LNCaP clone FGC (cell line): Measurements from ENCODE around the gene VEGFB.

Experiments
- DNase-seq: peaks from one replicate; pipeline ENCODE4 v3.0.0-alpha.2; 2011; ENCODE audit warnings: low read depth
- H3K4me3 ChIP-seq: 2 replicates; pipeline ENCODE4 v1.5.1; 2011; ENCODE audit warnings: mild to moderate bottlenecking, low read depth, low read length, control low read depth
- TF ChIP-seq, protein P1 (sequence below): IDR thresholded peaks from 2 replicates; pipeline ENCODE4 v1.5.1; 2012; ENCODE audit warnings: mild to moderate bottlenecking; ENCODE audit not compliant: control insufficient read depth, insufficient read depth; ENCODE audit errors: extremely low read depth

VEGFB gene

GRCh38 chr11:64238999-64239398, 4.6 kb downstream of the VEGFB start:
- TF ChIP-seq, protein P1, sequence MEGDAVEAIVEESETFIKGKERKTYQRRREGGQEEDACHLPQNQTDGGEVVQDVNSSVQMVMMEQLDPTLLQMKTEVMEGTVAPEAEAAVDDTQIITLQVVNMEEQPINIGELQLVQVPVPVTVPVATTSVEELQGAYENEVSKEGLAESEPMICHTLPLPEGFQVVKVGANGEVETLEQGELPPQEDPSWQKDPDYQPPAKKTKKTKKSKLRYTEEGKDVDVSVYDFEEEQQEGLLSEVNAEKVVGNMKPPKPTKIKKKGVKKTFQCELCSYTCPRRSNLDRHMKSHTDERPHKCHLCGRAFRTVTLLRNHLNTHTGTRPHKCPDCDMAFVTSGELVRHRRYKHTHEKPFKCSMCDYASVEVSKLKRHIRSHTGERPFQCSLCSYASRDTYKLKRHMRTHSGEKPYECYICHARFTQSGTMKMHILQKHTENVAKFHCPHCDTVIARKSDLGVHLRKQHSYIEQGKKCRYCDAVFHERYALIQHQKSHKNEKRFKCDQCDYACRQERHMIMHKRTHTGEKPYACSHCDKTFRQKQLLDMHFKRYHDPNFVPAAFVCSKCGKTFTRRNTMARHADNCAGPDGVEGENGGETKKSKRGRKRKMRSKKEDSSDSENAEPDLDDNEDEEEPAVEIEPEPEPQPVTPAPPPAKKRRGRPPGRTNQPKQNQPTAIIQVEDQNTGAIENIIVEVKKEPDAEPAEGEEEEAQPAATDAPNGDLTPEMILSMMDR, result no peak
- DNase-seq, result no peak
- H3K4me3 ChIP-seq, result no peak overlapping the region

GRCh38 chr11:64239662-64240434, 5.5 kb downstream of the VEGFB start:
- H3K4me3 ChIP-seq, result peak overlapping the region; percentile 96
- no peak for DNase-seq
- TF ChIP-seq, protein P1, result no peak

DNA sequence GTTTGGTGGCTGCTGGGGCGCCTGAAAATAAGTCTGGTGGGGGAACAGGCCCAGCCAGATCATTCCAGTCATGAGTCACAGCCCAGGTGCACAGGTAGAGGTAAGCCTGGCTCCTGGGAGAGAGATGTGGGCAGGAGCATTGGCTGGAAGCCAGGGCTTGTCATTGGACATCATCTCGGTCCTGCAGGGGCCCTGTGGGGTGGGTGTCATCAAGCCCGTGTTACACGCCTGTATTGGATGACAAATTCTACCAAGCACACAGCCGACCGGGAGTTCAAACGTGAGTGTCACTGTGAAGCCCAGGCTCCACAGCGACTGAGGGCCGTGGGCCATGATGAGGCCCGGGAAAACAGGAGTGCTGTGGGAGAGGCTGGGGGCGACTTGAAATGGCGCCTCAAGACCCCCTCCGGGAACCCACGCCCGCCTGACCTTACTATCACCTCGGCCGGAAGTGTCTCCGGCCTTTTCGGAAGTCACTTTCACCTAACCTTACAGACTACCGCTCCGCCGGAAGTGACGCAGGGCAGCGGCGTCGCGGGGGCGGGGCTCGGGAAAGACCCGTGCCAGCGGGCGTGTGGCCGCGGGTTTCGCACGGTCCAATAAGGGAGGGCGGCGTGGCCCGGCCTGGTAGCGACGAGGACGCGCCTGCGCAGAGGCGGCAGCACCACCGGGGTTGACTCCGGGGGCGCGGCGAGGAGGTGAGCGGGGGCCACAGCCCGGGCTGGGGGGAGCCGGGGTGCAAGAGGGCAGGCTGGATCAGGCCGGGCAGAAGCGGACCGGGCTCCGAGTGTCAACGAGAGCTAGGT, 6.3 kb downstream of the VEGFB start, which contains the start of gene FKBP2:
TSS of gene FKBP2 (plus strand) at position 661 of the 806 bp plus-strand sequence. CDS start 1,293 bp downstream, outside the sequence.
- TF ChIP-seq, protein P1, result no peak
- peak within 1 kb of the TSS; percentile 96 for H3K4me3 ChIP-seq
- peak; percentile 86 for DNase-seq

- peak overlapping the region; percentile 96 for H3K4me3 ChIP-seq
- TF ChIP-seq, protein P1, result no peak
- DNase-seq, result peak; percentile 95
Measured at GRCh38 chr11:64241241-64241490, 6.8 kb downstream of the VEGFB start.

DNA sequence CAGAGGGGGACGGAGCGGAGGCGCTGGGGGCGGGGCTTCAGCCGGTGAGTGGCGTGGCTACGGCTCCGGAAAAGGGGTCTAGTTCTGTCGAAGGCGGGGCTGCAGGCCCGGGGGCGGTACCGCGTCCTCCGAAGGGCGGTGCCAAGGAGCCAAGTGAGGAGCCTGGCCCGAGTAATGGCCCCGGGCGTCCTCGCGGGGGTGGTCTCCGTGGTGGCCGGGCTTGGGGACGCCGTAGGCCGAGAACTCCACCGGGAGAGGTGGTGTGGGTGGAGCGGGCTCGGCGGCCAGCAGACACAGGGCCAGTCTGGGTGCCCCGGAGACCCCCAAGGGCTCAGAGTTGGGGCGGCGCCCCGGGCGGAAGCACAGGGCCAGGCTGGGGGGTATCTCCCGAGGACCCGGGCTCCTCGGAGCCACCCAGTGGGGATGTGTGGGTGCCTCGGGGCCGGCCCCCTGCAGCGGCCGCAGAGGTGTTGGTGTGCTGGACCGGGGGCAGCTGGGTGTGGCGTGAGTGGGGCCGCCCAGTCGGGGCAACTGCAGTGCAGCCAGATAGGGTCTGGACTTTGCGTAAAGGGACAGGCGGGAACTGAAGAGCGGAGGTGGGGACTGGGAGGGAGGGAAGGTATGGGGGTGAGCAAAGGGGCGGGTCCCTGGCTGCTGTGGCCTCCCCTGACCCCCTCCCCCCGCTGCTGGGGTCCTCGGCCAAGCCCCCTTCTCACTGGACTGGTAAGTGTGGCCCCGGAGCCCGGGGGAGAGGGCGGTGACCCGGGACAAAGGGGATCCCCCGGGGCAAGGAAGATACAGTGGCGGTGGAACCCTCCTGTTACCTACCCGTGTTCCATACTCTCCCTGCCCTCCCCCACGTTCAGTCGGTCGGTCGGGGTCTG, 7.3 kb downstream of the VEGFB start:
- no peak for DNase-seq

GRCh38 chr11:64243236-64243854, 9.0 kb downstream of the VEGFB start:
- TF ChIP-seq, protein P1, result no peak
- DNase-seq, result no peak
- no peak overlapping the region for H3K4me3 ChIP-seq

More for the DNA sequence above, 7.3 kb downstream of the VEGFB start:
- peak overlapping the region; percentile 96 for H3K4me3 ChIP-seq
- TF ChIP-seq, protein P1, result no peak
